Uterus (tissue), 4 donors: Measurements from ENCODE around the gene CCDC102B. TPM values are rescaled to one million over a fixed set of nuclear protein-coding genes. Genes with fewer than 3 reads are reported as not detected.

Experiments used
- DNase-seq, 2 donors: peaks; one replicate each; pipeline ENCODE4 v3.0.0-alpha.2; 2019 to 2020
- H3K27ac ChIP-seq, 2 donors: fragments of 200-600 bp; sonication (generic); 1 replicate in 1 of 2; 2 replicates in 1 of 2; pipeline ENCODE4 v1.5.1; 2016 to 2018
- H3K27me3 ChIP-seq, 2 donors: fragments of 200-600 bp; sonication (generic); one replicate each; pipeline ENCODE4 v1.5.1; 2018 to 2019; ENCODE audit warnings: control low read depth in 1 of 2
- H3K36me3 ChIP-seq, 2 donors: fragments of 200-600 bp; sonication (generic); one replicate each; pipeline ENCODE4 v1.5.1; 2019; ENCODE audit warnings: control low read depth in 1 of 2
- H3K4me1 ChIP-seq, 2 donors: fragments of 200-600 bp; sonication (generic); one replicate each; pipeline ENCODE4 v1.5.1; 2018 to 2019; ENCODE audit warnings: control low read depth in 1 of 2
- H3K4me3 ChIP-seq, 2 donors: fragments of 200-600 bp; sonication (generic); 1 replicate in 1 of 2; 2 replicates in 1 of 2; pipeline ENCODE4 v1.5.1; 2018 to 2019; ENCODE audit warnings: mild to moderate bottlenecking in 1 of 2
- H3K9me3 ChIP-seq, 2 donors: fragments of 200-600 bp; sonication (generic); one replicate each; pipeline ENCODE4 v1.5.1; 2019; ENCODE audit warnings: control low read depth in 1 of 2
- CTCF ChIP-seq, 4 experiments: fragments of 200-600 bp in 2 of 4; fragments of 450-650 bp in 2 of 4; sonication (generic) in 2 of 4; IDR thresholded peaks; one replicate each; pipeline ENCODE4 v1.5.1; 2016 to 2019; ENCODE audit warnings: antibody characterized with exemption in 4 of 4, mild to moderate bottlenecking in 2 of 4, moderate library complexity in 1 of 4
- POLR2A ChIP-seq, 2 donors: fragments of 450-650 bp; IDR thresholded peaks; one replicate each; pipeline ENCODE4 v1.6.1; 2016; ENCODE audit warnings: antibody characterized with exemption in 2 of 2, mild to moderate bottlenecking in 1 of 2, moderate library complexity in 1 of 2
- intact Hi-C: fragments of 100-400 bp; cut with DNase I; formaldehyde crosslinking; loops from one replicate; pipeline ENCODE4 v1.15.1; 2023; ENCODE audit warnings: low total_unique reads
- total RNA-seq, 4 donors: library from RNA; depleted of rRNA in 3 of 4; stranded (reverse); fragments of >200 nt in 3 of 4; gene quantifications; one replicate each; pipeline versions ENCODE4 v1.1.0 to v1.2.4, GENCODE V29; 2014 to 2023
- donor health status: DM: yes; HTN: yes; CAD: no.

CCDC102B gene
- total RNA-seq, 4 donors from 2014 or later: 0.77 to 39.7 (median 3.2) TPM; not detected in 1

DNA sequence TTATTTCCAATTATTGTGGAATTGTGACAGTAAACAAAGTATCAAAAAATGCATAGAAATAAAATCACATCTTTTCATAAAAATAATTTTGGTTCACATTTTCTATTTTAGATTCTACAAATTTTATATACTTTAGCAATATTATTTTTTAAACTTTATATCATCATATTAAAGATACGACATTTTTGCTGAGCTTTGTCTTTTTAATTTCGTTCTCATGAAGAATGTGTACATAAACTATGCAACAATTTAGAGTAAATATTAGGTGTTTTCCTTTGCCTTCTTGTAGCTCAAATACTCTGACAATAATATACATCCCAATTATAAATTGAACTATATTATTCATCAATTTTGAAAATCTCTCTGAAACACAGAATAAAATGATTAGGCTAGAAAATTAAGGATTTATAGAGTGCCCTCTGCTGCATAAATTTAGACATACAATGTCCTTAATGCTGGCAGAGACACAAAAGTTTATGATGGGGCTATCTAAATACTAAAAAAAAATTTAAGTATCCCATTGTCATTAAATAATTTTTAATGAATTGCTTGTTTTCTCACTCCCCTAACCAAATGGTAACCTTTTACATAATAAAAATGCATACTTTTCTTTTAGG, 45.7 kb downstream of the CCDC102B start:
- no peaks in the 10 kb centered on the region for H3K36me3 ChIP-seq
- TF ChIP-seq CTCF (IDR thresholded peaks at IDR 0.05): no peak
- no peak for TF ChIP-seq POLR2A (IDR thresholded peaks at IDR 0.05)
- H3K27ac ChIP-seq: no peak overlapping the region
- H3K27me3 ChIP-seq: no peaks in the 10 kb centered on the region
- no peaks in the 10 kb centered on the region for H3K9me3 ChIP-seq
- no peak overlapping the region for H3K4me3 ChIP-seq
- no peak for DNase-seq
- no peaks in the 10 kb centered on the region for H3K4me1 ChIP-seq
- intact Hi-C loops: no loop called here

- H3K4me3 ChIP-seq: no peak overlapping the region
- H3K27me3 ChIP-seq: no peaks in the 10 kb centered on the region
- H3K4me1 ChIP-seq: no peaks in the 10 kb centered on the region
- H3K36me3 ChIP-seq: no peaks in the 10 kb centered on the region
- intact Hi-C loops: no loop called here
- H3K27ac ChIP-seq: no peak overlapping the region
- no peak for DNase-seq
- no peaks in the 10 kb centered on the region for H3K9me3 ChIP-seq
- TF ChIP-seq POLR2A (IDR thresholded peaks at IDR 0.05): no peak
- peak in 3 of 4 experiments; percentile 24 to 34 (median 27) for TF ChIP-seq CTCF (IDR thresholded peaks at IDR 0.05)
These were observed 49.4 kb downstream of the CCDC102B start for GRCh38 chr18:68847219-68847837.

DNA sequence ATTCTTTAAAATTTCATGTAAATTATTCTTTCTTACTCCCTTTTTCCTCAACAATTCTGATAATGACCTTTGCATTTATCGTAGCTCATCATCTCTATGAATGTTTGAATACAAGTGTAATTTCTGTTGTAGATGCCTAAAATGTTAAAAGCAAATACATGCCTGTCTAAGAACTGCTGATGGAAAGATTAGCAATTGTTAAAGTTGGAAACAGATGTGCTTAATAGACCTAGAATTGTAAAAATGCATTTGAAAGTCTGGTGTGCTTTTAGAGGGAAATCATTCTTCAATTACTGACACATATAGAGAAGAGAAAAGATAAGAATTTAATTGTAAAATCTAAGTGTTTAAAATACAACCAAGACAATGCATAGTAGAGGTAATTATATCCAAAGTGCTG, 50.4 kb downstream of the CCDC102B start:
- TF ChIP-seq CTCF (IDR thresholded peaks at IDR 0.05): no peak
- TF ChIP-seq POLR2A (IDR thresholded peaks at IDR 0.05): no peak
- H3K27ac ChIP-seq: no peak overlapping the region
- no peak overlapping the region for H3K4me3 ChIP-seq
- no peaks in the 10 kb centered on the region for H3K4me1 ChIP-seq
- no peaks in the 10 kb centered on the region for H3K9me3 ChIP-seq
- intact Hi-C loops: no loop called here
- H3K36me3 ChIP-seq: no peaks in the 10 kb centered on the region
- no peaks in the 10 kb centered on the region for H3K27me3 ChIP-seq
- no peak for DNase-seq

GRCh38 chr18:68854786-68855391, 57.0 kb downstream of the CCDC102B start:
- Histone ChIP-seq H3K36me3 (no peaks in the 10 kb centered on the region), H3K4me3 (no peak overlapping the region), H3K9me3 (no peaks in the 10 kb centered on the region), H3K4me1 (no peaks in the 10 kb centered on the region), H3K27me3 (no peaks in the 10 kb centered on the region), H3K27ac (no peak overlapping the region)
- no peak for TF ChIP-seq POLR2A (IDR thresholded peaks at IDR 0.05)
- TF ChIP-seq CTCF (IDR thresholded peaks at IDR 0.05): no peak
- no peak for DNase-seq
- intact Hi-C loops: no loop called here

- no peak for DNase-seq
- no peaks in the 10 kb centered on the region for H3K36me3 ChIP-seq
- H3K4me3 ChIP-seq: no peak overlapping the region
- no peak overlapping the region for H3K27ac ChIP-seq
- H3K4me1 ChIP-seq: no peaks in the 10 kb centered on the region
- intact Hi-C loops: no loop called here
- TF ChIP-seq CTCF (IDR thresholded peaks at IDR 0.05): no peak
- no peak for TF ChIP-seq POLR2A (IDR thresholded peaks at IDR 0.05)
- H3K9me3 ChIP-seq: no peaks in the 10 kb centered on the region
- H3K27me3 ChIP-seq: no peaks in the 10 kb centered on the region
These were observed 57.6 kb downstream of the CCDC102B start for GRCh38 chr18:68855491-68855890.
